ENCODE data around the gene ADAMTS3.

The ADAMTS3 gene

GRCh38 chr4:72338060-72338459 lies 231.0 kb downstream of the ADAMTS3 start:
- Histone ChIP-seq H3K27me3 (ENCODE audit: insufficient read depth, insufficient read length) (no peaks in the 10 kb centered on the region), H3K36me3 (ENCODE audit: insufficient read depth, insufficient read length, low read length) (no peaks in the 10 kb centered on the region), H3K4me3 (ENCODE audit: insufficient read length, low read depth) (no peak overlapping the region), H3K9me3 (ENCODE audit: insufficient read depth, low read length) (no peaks in the 10 kb centered on the region), H3K9ac (ENCODE audit: insufficient read length, low read depth) (no peak overlapping the region), H3K4me1 (ENCODE audit: insufficient read depth, insufficient read length) (no peaks in the 10 kb centered on the region)
- DNase-seq (ENCODE audit: low read depth, low spot score), result no peak
- TF ChIP-seq ZNF274 (IDR thresholded peaks at IDR 0.05; ENCODE audit: low read depth, low read length), result no peak
- no peak for TF ChIP-seq SUZ12 (IDR thresholded peaks at IDR 0.05; ENCODE audit: extremely low read depth, insufficient read depth, insufficient read length)
- TF ChIP-seq YY1 (IDR thresholded peaks at IDR 0.05; ENCODE audit: insufficient read depth, insufficient read length), result no peak

GRCh38 chr4:72330381-72330780 lies 238.6 kb downstream of the ADAMTS3 start:
- no peaks in the 10 kb centered on the region for H3K9me3 ChIP-seq (ENCODE audit: insufficient read depth, low read length)
- no peak overlapping the region for H3K4me3 ChIP-seq (ENCODE audit: insufficient read length, low read depth)
- TF ChIP-seq ZNF274 (IDR thresholded peaks at IDR 0.05; ENCODE audit: low read depth, low read length) (no peak), SUZ12 (IDR thresholded peaks at IDR 0.05; ENCODE audit: extremely low read depth, insufficient read depth, insufficient read length) (no peak), YY1 (IDR thresholded peaks at IDR 0.05; ENCODE audit: insufficient read depth, insufficient read length) (no peak)
- no peak overlapping the region for H3K9ac ChIP-seq (ENCODE audit: insufficient read length, low read depth)
- no peaks in the 10 kb centered on the region for H3K27me3 ChIP-seq (ENCODE audit: insufficient read depth, insufficient read length)
- H3K36me3 ChIP-seq (ENCODE audit: insufficient read depth, insufficient read length, low read length), result no peaks in the 10 kb centered on the region
- H3K4me1 ChIP-seq (ENCODE audit: insufficient read depth, insufficient read length), result no peaks in the 10 kb centered on the region
- no peak for DNase-seq (ENCODE audit: low read depth, low spot score)

GRCh38 chr4:72326692-72327632 lies 242.1 kb downstream of the ADAMTS3 start:
- H3K4me3 ChIP-seq (ENCODE audit: insufficient read length, low read depth), result no peak overlapping the region
- H3K9ac ChIP-seq (ENCODE audit: insufficient read length, low read depth), result no peak overlapping the region
- H3K4me1 ChIP-seq (ENCODE audit: insufficient read depth, insufficient read length), result no peaks in the 10 kb centered on the region
- no peaks in the 10 kb centered on the region for H3K9me3 ChIP-seq (ENCODE audit: insufficient read depth, low read length)
- H3K36me3 ChIP-seq (ENCODE audit: insufficient read depth, insufficient read length, low read length), result no peaks in the 10 kb centered on the region
- no peak for TF ChIP-seq ZNF274 (IDR thresholded peaks at IDR 0.05; ENCODE audit: low read depth, low read length)
- no peaks in the 10 kb centered on the region for H3K27me3 ChIP-seq (ENCODE audit: insufficient read depth, insufficient read length)
- DNase-seq (ENCODE audit: low read depth, low spot score), result no peak

- no peak overlapping the region for H3K4me3 ChIP-seq (ENCODE audit: insufficient read length, low read depth)
- no peaks in the 10 kb centered on the region for H3K27me3 ChIP-seq (ENCODE audit: insufficient read depth, insufficient read length)
- H3K9me3 ChIP-seq (ENCODE audit: insufficient read depth, low read length), result no peaks in the 10 kb centered on the region
- H3K4me1 ChIP-seq (ENCODE audit: insufficient read depth, insufficient read length), result no peaks in the 10 kb centered on the region
- no peaks in the 10 kb centered on the region for H3K36me3 ChIP-seq (ENCODE audit: insufficient read depth, insufficient read length, low read length)
- H3K9ac ChIP-seq (ENCODE audit: insufficient read length, low read depth), result no peak overlapping the region
- TF ChIP-seq SUZ12 (IDR thresholded peaks at IDR 0.05; ENCODE audit: extremely low read depth, insufficient read depth, insufficient read length) (no peak), ZNF274 (IDR thresholded peaks at IDR 0.05; ENCODE audit: low read depth, low read length) (no peak), YY1 (IDR thresholded peaks at IDR 0.05; ENCODE audit: insufficient read depth, insufficient read length) (no peak)
- DNase-seq (ENCODE audit: low read depth, low spot score), result no peak
Observed at GRCh38 chr4:72325215-72325614, 243.8 kb downstream of the ADAMTS3 start.

- Histone ChIP-seq H3K4me1 (ENCODE audit: insufficient read depth, insufficient read length) (no peaks in the 10 kb centered on the region), H3K27me3 (ENCODE audit: insufficient read depth, insufficient read length) (no peaks in the 10 kb centered on the region), H3K9ac (ENCODE audit: insufficient read length, low read depth) (no peak overlapping the region), H3K9me3 (ENCODE audit: insufficient read depth, low read length) (no peaks in the 10 kb centered on the region), H3K4me3 (ENCODE audit: insufficient read length, low read depth) (no peak overlapping the region), H3K36me3 (ENCODE audit: insufficient read depth, insufficient read length, low read length) (no peaks in the 10 kb centered on the region)
- DNase-seq (ENCODE audit: low read depth, low spot score), result no peak
- TF ChIP-seq ZNF274 (IDR thresholded peaks at IDR 0.05; ENCODE audit: low read depth, low read length) (no peak), YY1 (IDR thresholded peaks at IDR 0.05; ENCODE audit: insufficient read depth, insufficient read length) (no peak), SUZ12 (IDR thresholded peaks at IDR 0.05; ENCODE audit: extremely low read depth, insufficient read depth, insufficient read length) (no peak)
Observed at GRCh38 chr4:72323227-72323626, 245.8 kb downstream of the ADAMTS3 start.

GRCh38 chr4:72320223-72320948 lies 248.6 kb downstream of the ADAMTS3 start:
- TF ChIP-seq ZNF274 (IDR thresholded peaks at IDR 0.05; ENCODE audit: low read depth, low read length), result no peak
- H3K27me3 ChIP-seq (ENCODE audit: insufficient read depth, insufficient read length), result no peaks in the 10 kb centered on the region
- DNase-seq (ENCODE audit: low read depth, low spot score), result no peak
- no peaks in the 10 kb centered on the region for H3K9me3 ChIP-seq (ENCODE audit: insufficient read depth, low read length)
- no peak overlapping the region for H3K4me3 ChIP-seq (ENCODE audit: insufficient read length, low read depth)
- no peaks in the 10 kb centered on the region for H3K36me3 ChIP-seq (ENCODE audit: insufficient read depth, insufficient read length, low read length)
- H3K9ac ChIP-seq (ENCODE audit: insufficient read length, low read depth), result no peak overlapping the region
- H3K4me1 ChIP-seq (ENCODE audit: insufficient read depth, insufficient read length), result no peaks in the 10 kb centered on the region

GRCh38 chr4:72319601-72320021 lies 249.4 kb downstream of the ADAMTS3 start:
- Histone ChIP-seq H3K9me3 (ENCODE audit: insufficient read depth, low read length) (no peaks in the 10 kb centered on the region), H3K9ac (ENCODE audit: insufficient read length, low read depth) (no peak overlapping the region), H3K27me3 (ENCODE audit: insufficient read depth, insufficient read length) (no peaks in the 10 kb centered on the region), H3K4me3 (ENCODE audit: insufficient read length, low read depth) (no peak overlapping the region), H3K36me3 (ENCODE audit: insufficient read depth, insufficient read length, low read length) (no peaks in the 10 kb centered on the region), H3K4me1 (ENCODE audit: insufficient read depth, insufficient read length) (no peaks in the 10 kb centered on the region)
- no peak for DNase-seq (ENCODE audit: low read depth, low spot score)
- TF ChIP-seq ZNF274 (IDR thresholded peaks at IDR 0.05; ENCODE audit: low read depth, low read length) (no peak), YY1 (IDR thresholded peaks at IDR 0.05; ENCODE audit: insufficient read depth, insufficient read length) (no peak), SUZ12 (IDR thresholded peaks at IDR 0.05; ENCODE audit: extremely low read depth, insufficient read depth, insufficient read length) (no peak)
